ENCODE measurements around the gene HIGD2A.

DNA sequence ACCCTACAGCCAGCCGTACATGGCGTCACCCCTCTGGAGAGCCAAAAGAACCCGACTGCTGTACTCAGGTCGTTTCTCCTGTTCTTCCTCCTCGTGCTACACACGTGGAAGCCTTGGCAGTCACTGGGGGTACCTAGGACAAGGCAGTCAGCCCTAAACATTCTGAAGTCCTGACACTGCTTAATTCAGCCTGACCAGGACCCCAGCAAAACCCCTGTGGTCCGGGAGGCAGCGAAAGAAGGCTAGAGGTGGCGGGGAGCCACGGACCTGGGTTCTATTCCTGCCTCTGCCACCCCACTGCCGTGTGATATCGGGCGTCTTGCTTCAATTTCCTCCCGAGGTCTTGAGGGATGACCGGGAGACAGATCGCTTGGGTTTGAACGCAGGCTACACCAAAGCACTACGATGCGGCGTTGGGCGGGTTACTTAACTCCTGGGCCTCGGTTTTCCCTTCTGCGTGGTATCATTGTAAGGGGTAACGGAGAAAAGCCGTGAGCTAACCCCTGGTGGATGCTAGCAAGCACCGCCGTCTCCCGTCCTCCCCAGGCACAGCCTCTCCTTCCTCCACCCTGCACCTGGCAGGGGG lies 23.7 kb upstream of the HIGD2A start:
- TF ChIP-seq GATA2 (IDR thresholded peaks at IDR 0.05; ENCODE audit: low read depth, low read length), result no peak
- no peak for TF ChIP-seq GATA3 (IDR thresholded peaks at IDR 0.05; ENCODE audit: low read depth, low read length)
